ENCODE data around the gene KIN. TPM values are rescaled to one million over a fixed set of nuclear protein-coding genes. Genes with fewer than 3 reads are reported as not detected.
A peak's percentile ranks its signal among the peaks of the same experiment; 100 is the strongest.

The KIN gene, protein sequence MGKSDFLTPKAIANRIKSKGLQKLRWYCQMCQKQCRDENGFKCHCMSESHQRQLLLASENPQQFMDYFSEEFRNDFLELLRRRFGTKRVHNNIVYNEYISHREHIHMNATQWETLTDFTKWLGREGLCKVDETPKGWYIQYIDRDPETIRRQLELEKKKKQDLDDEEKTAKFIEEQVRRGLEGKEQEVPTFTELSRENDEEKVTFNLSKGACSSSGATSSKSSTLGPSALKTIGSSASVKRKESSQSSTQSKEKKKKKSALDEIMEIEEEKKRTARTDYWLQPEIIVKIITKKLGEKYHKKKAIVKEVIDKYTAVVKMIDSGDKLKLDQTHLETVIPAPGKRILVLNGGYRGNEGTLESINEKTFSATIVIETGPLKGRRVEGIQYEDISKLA
- total RNA-seq = 10 to 100 TPM in 1 of 4 donors, 1 to 10 TPM in 3; 2.7 to 13.8 (median 7.5) TPM

GRCh38 chr10:7787857-7788638 lies at the start of gene KIN, which contains the start of gene ATP5F1C:
Gene KIN, minus strand, starts transcription at chr10:7787993. Its CDS starts 60 bp downstream, at chr10:7787933.
Gene ATP5F1C, plus strand, starts transcription at chr10:7788177. Its CDS starts 31 bp downstream, at chr10:7788208.
- peak; percentile 98 for DNase-seq (ENCODE audit: low spot score in 2 of 2)
- H3K27me3 ChIP-seq = no peaks in the 10 kb centered on the region
- no peaks in the 10 kb centered on the region for H3K36me3 ChIP-seq
- no peaks in the 10 kb centered on the region for H3K9me3 ChIP-seq
- peaks cover 61% of the 10 kb centered on the region for H3K4me1 ChIP-seq
- peak within 1 kb of the TSS; percentile 98 for H3K4me3 ChIP-seq
- peak; percentile 33 to 84 for TF ChIP-seq POLR2A (IDR thresholded peaks at IDR 0.05)
- peak; percentile 9 for TF ChIP-seq EP300 (IDR thresholded peaks at IDR 0.05)
- TF ChIP-seq, protein P1, sequence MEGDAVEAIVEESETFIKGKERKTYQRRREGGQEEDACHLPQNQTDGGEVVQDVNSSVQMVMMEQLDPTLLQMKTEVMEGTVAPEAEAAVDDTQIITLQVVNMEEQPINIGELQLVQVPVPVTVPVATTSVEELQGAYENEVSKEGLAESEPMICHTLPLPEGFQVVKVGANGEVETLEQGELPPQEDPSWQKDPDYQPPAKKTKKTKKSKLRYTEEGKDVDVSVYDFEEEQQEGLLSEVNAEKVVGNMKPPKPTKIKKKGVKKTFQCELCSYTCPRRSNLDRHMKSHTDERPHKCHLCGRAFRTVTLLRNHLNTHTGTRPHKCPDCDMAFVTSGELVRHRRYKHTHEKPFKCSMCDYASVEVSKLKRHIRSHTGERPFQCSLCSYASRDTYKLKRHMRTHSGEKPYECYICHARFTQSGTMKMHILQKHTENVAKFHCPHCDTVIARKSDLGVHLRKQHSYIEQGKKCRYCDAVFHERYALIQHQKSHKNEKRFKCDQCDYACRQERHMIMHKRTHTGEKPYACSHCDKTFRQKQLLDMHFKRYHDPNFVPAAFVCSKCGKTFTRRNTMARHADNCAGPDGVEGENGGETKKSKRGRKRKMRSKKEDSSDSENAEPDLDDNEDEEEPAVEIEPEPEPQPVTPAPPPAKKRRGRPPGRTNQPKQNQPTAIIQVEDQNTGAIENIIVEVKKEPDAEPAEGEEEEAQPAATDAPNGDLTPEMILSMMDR (IDR thresholded peaks at IDR 0.05) = no peak
- TF ChIP-seq POLR2AphosphoS5 (IDR thresholded peaks at IDR 0.05) = peak in 2 of 3 donors; percentile 43 to 72
- peak within 1 kb of the TSS; percentile 93 for H3K27ac ChIP-seq
- 0% methylated on average over 10 of the region's 59 CpGs for WGBS

- DNase-seq (ENCODE audit: low spot score in 2 of 2) = no peak
- Histone ChIP-seq H3K27ac (no peak overlapping the region), H3K9me3 (no peaks in the 10 kb centered on the region), H3K4me1 (no peaks in the 10 kb centered on the region), H3K4me3 (no peak overlapping the region), H3K36me3 (peaks cover 6% of the 10 kb centered on the region), H3K27me3 (no peaks in the 10 kb centered on the region)
- 95% methylated on average over 2 of the region's 2 CpGs for WGBS
- no peak for TF ChIP-seq POLR2A (IDR thresholded peaks at IDR 0.05)
- no peak for TF ChIP-seq EP300 (IDR thresholded peaks at IDR 0.05)
- TF ChIP-seq, protein P1 (IDR thresholded peaks at IDR 0.05) = no peak
- no peak for TF ChIP-seq POLR2AphosphoS5 (IDR thresholded peaks at IDR 0.05)
Measured at GRCh38 chr10:7836571-7836970, 48.8 kb upstream of the KIN start.

- Histone ChIP-seq H3K27ac (no peak overlapping the region), H3K27me3 (no peaks in the 10 kb centered on the region), H3K9me3 (no peaks in the 10 kb centered on the region), H3K4me3 (no peak overlapping the region), H3K36me3 (peaks cover 3% of the 10 kb centered on the region), H3K4me1 (no peaks in the 10 kb centered on the region)
- TF ChIP-seq EP300 (IDR thresholded peaks at IDR 0.05) = no peak
- DNase-seq (ENCODE audit: low spot score in 2 of 2) = no peak
- WGBS = 88% methylated on average over 3 of the region's 3 CpGs
Measured at GRCh38 chr10:7834262-7834661, 46.5 kb upstream of the KIN start.

- H3K36me3 ChIP-seq = peaks cover 4% of the 10 kb centered on the region
- H3K4me3 ChIP-seq = no peak overlapping the region
- TF ChIP-seq POLR2AphosphoS5 (IDR thresholded peaks at IDR 0.05) (no peak), EP300 (IDR thresholded peaks at IDR 0.05) (no peak), POLR2A (IDR thresholded peaks at IDR 0.05) (no peak)
- TF ChIP-seq, protein P1 (IDR thresholded peaks at IDR 0.05) = no peak
- H3K27me3 ChIP-seq = no peaks in the 10 kb centered on the region
- no peaks in the 10 kb centered on the region for H3K4me1 ChIP-seq
- H3K9me3 ChIP-seq = no peaks in the 10 kb centered on the region
- H3K27ac ChIP-seq = no peak overlapping the region
- no peak for DNase-seq (ENCODE audit: low spot score in 2 of 2)
Measured at GRCh38 chr10:7833210-7833609, 45.4 kb upstream of the KIN start.

DNA sequence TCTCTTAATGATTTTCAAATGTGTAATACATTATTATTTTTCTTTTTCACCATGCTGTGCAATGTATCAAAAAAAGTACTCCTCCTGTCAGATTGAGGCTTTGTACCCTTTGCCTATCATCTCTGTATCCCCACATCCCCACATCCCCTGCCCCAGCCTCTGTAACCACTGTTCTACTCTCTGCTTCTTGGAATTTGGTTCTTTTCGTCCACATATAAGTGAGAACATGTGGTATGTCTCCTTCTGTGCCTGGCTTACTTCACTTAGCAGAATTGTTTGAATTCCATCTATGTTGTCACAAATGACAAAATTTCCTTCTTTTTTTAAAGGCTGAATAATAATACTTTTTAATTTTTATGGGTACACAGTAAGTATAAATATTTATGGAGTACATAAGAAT lies 44.3 kb upstream of the KIN start:
- no peak overlapping the region for H3K27ac ChIP-seq
- H3K4me3 ChIP-seq = no peak overlapping the region
- H3K27me3 ChIP-seq = no peaks in the 10 kb centered on the region
- peaks cover 12% of the 10 kb centered on the region for H3K36me3 ChIP-seq
- no peak for DNase-seq (ENCODE audit: low spot score in 2 of 2)
- WGBS = 84% methylated on average over 1 of the region's 1 CpG
- no peaks in the 10 kb centered on the region for H3K9me3 ChIP-seq
- no peaks in the 10 kb centered on the region for H3K4me1 ChIP-seq
- TF ChIP-seq, protein P1 (IDR thresholded peaks at IDR 0.05) = no peak
- TF ChIP-seq POLR2AphosphoS5 (IDR thresholded peaks at IDR 0.05) (no peak), POLR2A (IDR thresholded peaks at IDR 0.05) (no peak), EP300 (IDR thresholded peaks at IDR 0.05) (no peak)

Measured in suprapubic skin (tissue), 4 donors.